HL-60 (cell line): ENCODE results near the gene DOK7.

Experiments
- GABPA ChIP-seq: IDR thresholded peaks from 2 replicates; pipeline ENCODE4 v1.6.1; 2012; ENCODE audit warnings: low read depth
- POLR2AphosphoS5 ChIP-seq: IDR thresholded peaks from 2 replicates; pipeline ENCODE4 v1.6.1; 2012; ENCODE audit warnings: low read depth
- SPI1 ChIP-seq: IDR thresholded peaks from 2 replicates; pipeline ENCODE4 v1.6.1; 2012; ENCODE audit warnings: low read depth, mild to moderate bottlenecking, borderline replicate concordance
- TF ChIP-seq, protein P1 (sequence below): IDR thresholded peaks from one replicate; pipeline ENCODE4 v1.5.1; 2011; ENCODE audit warnings: low read length, control low read depth, inconsistent platforms; ENCODE audit not compliant: insufficient read depth
- TF ChIP-seq, protein P2 (sequence below): IDR thresholded peaks from 2 replicates; pipeline ENCODE4 v1.6.1; 2012; ENCODE audit warnings: low read depth; ENCODE audit not compliant: insufficient replicate concordance

DNA sequence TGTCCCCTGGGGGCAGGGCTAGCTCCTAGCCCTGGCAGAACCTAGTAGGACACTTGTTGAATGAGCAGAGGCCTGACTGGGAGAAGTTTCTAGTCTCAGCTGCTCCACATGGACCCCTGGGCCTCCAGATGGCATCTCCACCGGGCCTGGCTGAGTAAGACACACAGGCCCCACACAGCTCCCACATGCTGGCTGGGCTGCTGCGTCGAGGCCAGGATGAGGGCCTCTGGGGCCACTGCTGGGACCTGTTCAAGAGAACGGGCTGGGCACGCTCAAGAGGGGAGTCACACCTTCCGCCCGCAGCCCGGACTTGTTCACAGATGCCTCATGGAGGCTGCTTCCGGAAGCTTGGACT lies 25.5 kb upstream of the DOK7 start:
- TF ChIP-seq, protein P1, sequence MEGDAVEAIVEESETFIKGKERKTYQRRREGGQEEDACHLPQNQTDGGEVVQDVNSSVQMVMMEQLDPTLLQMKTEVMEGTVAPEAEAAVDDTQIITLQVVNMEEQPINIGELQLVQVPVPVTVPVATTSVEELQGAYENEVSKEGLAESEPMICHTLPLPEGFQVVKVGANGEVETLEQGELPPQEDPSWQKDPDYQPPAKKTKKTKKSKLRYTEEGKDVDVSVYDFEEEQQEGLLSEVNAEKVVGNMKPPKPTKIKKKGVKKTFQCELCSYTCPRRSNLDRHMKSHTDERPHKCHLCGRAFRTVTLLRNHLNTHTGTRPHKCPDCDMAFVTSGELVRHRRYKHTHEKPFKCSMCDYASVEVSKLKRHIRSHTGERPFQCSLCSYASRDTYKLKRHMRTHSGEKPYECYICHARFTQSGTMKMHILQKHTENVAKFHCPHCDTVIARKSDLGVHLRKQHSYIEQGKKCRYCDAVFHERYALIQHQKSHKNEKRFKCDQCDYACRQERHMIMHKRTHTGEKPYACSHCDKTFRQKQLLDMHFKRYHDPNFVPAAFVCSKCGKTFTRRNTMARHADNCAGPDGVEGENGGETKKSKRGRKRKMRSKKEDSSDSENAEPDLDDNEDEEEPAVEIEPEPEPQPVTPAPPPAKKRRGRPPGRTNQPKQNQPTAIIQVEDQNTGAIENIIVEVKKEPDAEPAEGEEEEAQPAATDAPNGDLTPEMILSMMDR, result no peak
- TF ChIP-seq POLR2AphosphoS5 (no peak), GABPA (no peak), SPI1 (no peak)
- TF ChIP-seq, protein P2, sequence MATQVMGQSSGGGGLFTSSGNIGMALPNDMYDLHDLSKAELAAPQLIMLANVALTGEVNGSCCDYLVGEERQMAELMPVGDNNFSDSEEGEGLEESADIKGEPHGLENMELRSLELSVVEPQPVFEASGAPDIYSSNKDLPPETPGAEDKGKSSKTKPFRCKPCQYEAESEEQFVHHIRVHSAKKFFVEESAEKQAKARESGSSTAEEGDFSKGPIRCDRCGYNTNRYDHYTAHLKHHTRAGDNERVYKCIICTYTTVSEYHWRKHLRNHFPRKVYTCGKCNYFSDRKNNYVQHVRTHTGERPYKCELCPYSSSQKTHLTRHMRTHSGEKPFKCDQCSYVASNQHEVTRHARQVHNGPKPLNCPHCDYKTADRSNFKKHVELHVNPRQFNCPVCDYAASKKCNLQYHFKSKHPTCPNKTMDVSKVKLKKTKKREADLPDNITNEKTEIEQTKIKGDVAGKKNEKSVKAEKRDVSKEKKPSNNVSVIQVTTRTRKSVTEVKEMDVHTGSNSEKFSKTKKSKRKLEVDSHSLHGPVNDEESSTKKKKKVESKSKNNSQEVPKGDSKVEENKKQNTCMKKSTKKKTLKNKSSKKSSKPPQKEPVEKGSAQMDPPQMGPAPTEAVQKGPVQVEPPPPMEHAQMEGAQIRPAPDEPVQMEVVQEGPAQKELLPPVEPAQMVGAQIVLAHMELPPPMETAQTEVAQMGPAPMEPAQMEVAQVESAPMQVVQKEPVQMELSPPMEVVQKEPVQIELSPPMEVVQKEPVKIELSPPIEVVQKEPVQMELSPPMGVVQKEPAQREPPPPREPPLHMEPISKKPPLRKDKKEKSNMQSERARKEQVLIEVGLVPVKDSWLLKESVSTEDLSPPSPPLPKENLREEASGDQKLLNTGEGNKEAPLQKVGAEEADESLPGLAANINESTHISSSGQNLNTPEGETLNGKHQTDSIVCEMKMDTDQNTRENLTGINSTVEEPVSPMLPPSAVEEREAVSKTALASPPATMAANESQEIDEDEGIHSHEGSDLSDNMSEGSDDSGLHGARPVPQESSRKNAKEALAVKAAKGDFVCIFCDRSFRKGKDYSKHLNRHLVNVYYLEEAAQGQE, result no peak
